ENCODE data around the gene FAM107B. TPM values are rescaled to one million over a fixed set of nuclear protein-coding genes. Genes with fewer than 3 reads are reported as not detected.

The FAM107B gene
- total RNA-seq, 1 experiment from 2014 or later = 144 TPM

- no peaks in the 10 kb centered on the region for H3K9me2 ChIP-seq (ENCODE audit: insufficient read depth)
- H3F3A ChIP-seq (ENCODE audit: insufficient read depth, low read depth) = peaks cover 79% of the 10 kb centered on the region
- POLR2A ChIA-PET (ENCODE audit: unreplicated experiment) = no interaction called here
- peak overlapping the region; percentile 23; the same call in 1 of the 2 replicates for H3K27ac ChIP-seq
- TF ChIP-seq CTCF (conservative IDR thresholded peaks at IDR 0.05) (no peak), EZH2 (IDR thresholded peaks at IDR 0.05; ENCODE audit: low read depth) (no peak)
- H3K79me2 ChIP-seq (ENCODE audit: low read depth) = peaks cover 91% of the 10 kb centered on the region
- BruUV-seq (replicated peaks) = no TSS peak
- intact Hi-C loops (cut with micrococcal nuclease; ENCODE audit: unreplicated experiment) = no loop called here
- H3K9me3 ChIP-seq (ENCODE audit: insufficient read depth, low read depth) = no peaks in the 10 kb centered on the region
- no peak overlapping the region for H3K4me2 ChIP-seq
- H3K4me1 ChIP-seq (replicated peaks; ENCODE audit: insufficient read depth) = peaks cover 69% of the 10 kb centered on the region
- H3K4me3 ChIP-seq = no peak overlapping the region
- no peaks in the 10 kb centered on the region for H3K27me3 ChIP-seq (ENCODE audit: insufficient read depth, low read depth)
- H2AFZ ChIP-seq = no peak overlapping the region
- CTCF ChIA-PET = no interaction called here
- DNase-seq = no peak
- H3K36me3 ChIP-seq (ENCODE audit: low read depth) = peaks cover 30% of the 10 kb centered on the region
- no peaks in the 10 kb centered on the region; the same call in 1 of the 2 replicates for H4K20me1 ChIP-seq (ENCODE audit: insufficient read depth)
These were observed 191.4 kb downstream of the FAM107B start for GRCh38 chr10:14583252-14583651.

GRCh38 chr10:14581553-14582321 lies 193.0 kb downstream of the FAM107B start:
- H4K20me1 ChIP-seq (ENCODE audit: insufficient read depth) = no peaks in the 10 kb centered on the region
- DNase-seq = peak in 1 of 2 experiments; percentile 48
- intact Hi-C loops (cut with micrococcal nuclease; ENCODE audit: unreplicated experiment) = no loop called here
- no TSS peak for BruUV-seq (replicated peaks)
- H3K79me2 ChIP-seq (ENCODE audit: low read depth) = peaks cover 94% of the 10 kb centered on the region
- no peak overlapping the region for H3K4me3 ChIP-seq
- H3K9me2 ChIP-seq (ENCODE audit: insufficient read depth) = no peaks in the 10 kb centered on the region
- peak overlapping the region; percentile 95; the same call in 1 of the 2 replicates for H3K27ac ChIP-seq
- H3K36me3 ChIP-seq (ENCODE audit: low read depth) = peaks cover 30% of the 10 kb centered on the region
- H3K4me2 ChIP-seq = no peak overlapping the region; the same call in 1 of the 2 replicates
- ChIA-PET POLR2A (ENCODE audit: unreplicated experiment) (no interaction called here), CTCF (no interaction called here)
- TF ChIP-seq CTCF (conservative IDR thresholded peaks at IDR 0.05) = no peak
- TF ChIP-seq EZH2 (IDR thresholded peaks at IDR 0.05; ENCODE audit: low read depth) = no peak
- no peaks in the 10 kb centered on the region for H3K9me3 ChIP-seq (ENCODE audit: insufficient read depth, low read depth)
- no peak overlapping the region for H2AFZ ChIP-seq
- no peaks in the 10 kb centered on the region for H3K27me3 ChIP-seq (ENCODE audit: insufficient read depth, low read depth)
- H3F3A ChIP-seq (ENCODE audit: insufficient read depth, low read depth) = peaks cover 79% of the 10 kb centered on the region
- H3K4me1 ChIP-seq (replicated peaks; ENCODE audit: insufficient read depth) = peaks cover 69% of the 10 kb centered on the region

- H3K79me2 ChIP-seq (ENCODE audit: low read depth) = peaks cover 94% of the 10 kb centered on the region
- POLR2A ChIA-PET (ENCODE audit: unreplicated experiment) = no interaction called here
- H4K20me1 ChIP-seq (ENCODE audit: insufficient read depth) = no peaks in the 10 kb centered on the region
- no peak for DNase-seq
- H2AFZ ChIP-seq = no peak overlapping the region
- no peaks in the 10 kb centered on the region for H3K9me3 ChIP-seq (ENCODE audit: insufficient read depth, low read depth)
- H3F3A ChIP-seq (ENCODE audit: insufficient read depth, low read depth) = peaks cover 79% of the 10 kb centered on the region
- H3K9me2 ChIP-seq (ENCODE audit: insufficient read depth) = no peaks in the 10 kb centered on the region
- H3K27ac ChIP-seq = peak overlapping the region; percentile 95
- H3K27me3 ChIP-seq (ENCODE audit: insufficient read depth, low read depth) = no peaks in the 10 kb centered on the region
- no peak overlapping the region for H3K4me3 ChIP-seq
- CTCF ChIA-PET = interaction anchor here (0.6 kb wide), 1 partner anchor 54 kb away, joined by 3 read pairs; no protein-coding TSS in a partner anchor
- peaks cover 29% of the 10 kb centered on the region for H3K36me3 ChIP-seq (ENCODE audit: low read depth)
- intact Hi-C loops (cut with micrococcal nuclease; ENCODE audit: unreplicated experiment) = no loop called here
- H3K4me1 ChIP-seq (replicated peaks; ENCODE audit: insufficient read depth) = peaks cover 69% of the 10 kb centered on the region
- H3K4me2 ChIP-seq = peak overlapping the region; percentile 81
- no peak for TF ChIP-seq CTCF (conservative IDR thresholded peaks at IDR 0.05)
- no peak for TF ChIP-seq EZH2 (IDR thresholded peaks at IDR 0.05; ENCODE audit: low read depth)
- no TSS peak for BruUV-seq (replicated peaks)
These were observed 193.9 kb downstream of the FAM107B start for GRCh38 chr10:14580671-14581332.

Data from PC-9 (cell line).